GM21423 (cell line): Measurements from ENCODE around the gene MSANTD2.

Experiments
- ATAC-seq: cut with Tn5 transposase; IDR thresholded peaks from one replicate; pipeline ENCODE4 v1.9.1; 2021; ENCODE audit warnings: mild to moderate bottlenecking, moderate library complexity; ENCODE audit not compliant: unreplicated experiment

The MSANTD2 gene

DNA sequence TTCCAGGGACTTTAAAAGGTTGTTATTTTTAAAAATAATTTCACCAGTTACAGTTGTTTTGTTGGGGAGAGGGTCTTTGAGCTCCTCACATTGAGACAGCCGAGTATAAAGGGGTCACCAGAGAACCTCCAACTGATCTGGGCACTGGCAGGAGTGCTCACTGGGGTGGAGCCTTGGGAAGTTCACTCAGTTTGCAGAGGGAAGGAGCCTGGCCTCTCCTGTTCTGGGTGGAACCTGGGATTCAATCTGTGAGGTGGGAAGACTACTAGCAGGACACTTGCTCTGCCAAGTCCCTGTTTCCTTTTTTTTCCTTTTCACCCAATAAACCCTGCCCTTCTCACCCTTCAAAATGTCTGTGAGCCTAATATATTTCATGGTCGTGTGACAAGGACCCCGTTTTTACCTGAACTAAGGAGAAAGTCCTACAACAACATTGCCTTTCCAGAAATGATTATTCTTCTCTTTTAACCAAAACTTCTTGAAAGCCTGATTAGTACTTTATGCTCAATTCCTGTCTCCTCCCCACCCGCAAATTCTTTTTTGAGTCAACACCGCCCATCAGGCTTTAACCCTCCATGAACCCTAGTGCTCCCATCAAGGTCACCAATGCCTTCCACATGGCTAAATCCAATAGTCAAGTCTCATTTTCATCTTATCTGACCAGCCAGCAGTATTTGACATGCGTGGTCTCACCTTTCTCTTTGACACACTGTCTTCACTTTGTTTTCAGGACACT, 22.0 kb upstream of the MSANTD2 start:
- no peak for ATAC-seq

- no peak for ATAC-seq
These were observed 16.8 kb upstream of the MSANTD2 start for GRCh38 chr11:124817036-124817435.

DNA sequence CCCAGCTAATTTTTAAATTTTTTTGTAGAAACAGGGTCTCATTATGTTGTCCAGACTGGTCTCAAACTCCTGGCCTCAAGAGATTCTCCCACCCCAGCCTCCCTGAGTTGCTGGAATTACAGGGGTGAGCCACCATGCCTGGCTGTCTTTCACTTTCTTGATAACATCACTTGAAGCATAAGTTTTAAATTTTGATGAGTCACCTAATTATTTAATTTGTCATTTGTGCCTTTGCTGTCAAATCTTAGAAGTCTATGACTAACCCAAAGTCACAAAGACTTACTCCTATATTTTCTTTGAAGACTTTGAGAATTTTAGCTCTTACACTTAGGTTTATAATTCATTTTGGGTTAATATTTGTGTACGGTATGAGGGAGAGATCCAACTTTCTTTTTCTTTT, 14.5 kb upstream of the MSANTD2 start:
- ATAC-seq = no peak

DNA sequence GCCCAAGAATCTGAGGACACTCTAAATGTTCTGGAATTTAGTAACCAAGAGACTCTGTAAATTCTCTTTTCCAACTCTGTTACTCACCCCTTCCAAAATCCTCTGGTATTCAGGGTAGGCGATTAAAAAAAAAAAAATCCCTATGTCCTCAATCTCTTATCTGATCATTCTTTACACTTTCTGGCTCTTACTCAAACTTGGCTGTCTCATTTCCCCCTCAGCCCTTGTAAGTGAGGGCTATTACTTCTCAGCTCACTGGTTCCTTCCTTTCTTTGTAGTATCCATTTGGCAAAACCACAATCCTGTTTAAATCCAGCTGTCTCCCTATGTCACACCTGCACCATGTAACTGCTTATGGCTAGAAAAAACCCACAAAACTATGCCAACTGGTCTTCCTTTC, 12.7 kb upstream of the MSANTD2 start:
- ATAC-seq = no peak

DNA sequence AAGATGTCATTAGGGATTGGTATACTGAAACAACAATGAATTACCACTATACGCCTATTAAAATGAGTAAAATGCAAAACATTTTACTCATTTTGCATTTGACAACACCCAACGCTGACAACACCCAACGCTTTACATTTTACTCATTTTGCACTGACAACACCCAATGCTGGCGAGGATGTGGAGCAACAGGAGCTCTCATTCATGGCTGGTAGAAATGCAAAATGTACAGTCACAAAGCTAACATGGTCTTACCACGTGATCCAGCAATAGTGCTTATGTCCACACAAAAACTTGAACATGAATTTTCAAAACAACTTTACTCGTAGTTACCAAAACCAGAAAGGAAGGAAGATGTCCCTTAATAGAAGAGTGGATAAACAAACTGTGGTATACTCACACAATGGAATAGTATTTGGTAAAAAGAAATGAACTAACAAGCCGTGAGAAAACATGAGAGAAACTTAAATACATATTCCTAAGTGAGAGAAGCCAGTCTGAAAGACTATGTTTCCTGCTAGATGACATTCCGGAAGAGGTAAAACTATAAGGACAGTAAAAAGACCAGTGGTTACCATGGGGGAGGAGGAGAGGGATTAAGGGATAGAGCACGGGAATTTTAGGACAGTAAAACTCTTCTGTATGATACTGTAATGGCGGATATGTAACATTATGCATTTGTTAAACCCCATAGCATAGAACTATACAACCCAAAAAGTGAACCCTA, 11.4 kb upstream of the MSANTD2 start:
- no peak for ATAC-seq

DNA sequence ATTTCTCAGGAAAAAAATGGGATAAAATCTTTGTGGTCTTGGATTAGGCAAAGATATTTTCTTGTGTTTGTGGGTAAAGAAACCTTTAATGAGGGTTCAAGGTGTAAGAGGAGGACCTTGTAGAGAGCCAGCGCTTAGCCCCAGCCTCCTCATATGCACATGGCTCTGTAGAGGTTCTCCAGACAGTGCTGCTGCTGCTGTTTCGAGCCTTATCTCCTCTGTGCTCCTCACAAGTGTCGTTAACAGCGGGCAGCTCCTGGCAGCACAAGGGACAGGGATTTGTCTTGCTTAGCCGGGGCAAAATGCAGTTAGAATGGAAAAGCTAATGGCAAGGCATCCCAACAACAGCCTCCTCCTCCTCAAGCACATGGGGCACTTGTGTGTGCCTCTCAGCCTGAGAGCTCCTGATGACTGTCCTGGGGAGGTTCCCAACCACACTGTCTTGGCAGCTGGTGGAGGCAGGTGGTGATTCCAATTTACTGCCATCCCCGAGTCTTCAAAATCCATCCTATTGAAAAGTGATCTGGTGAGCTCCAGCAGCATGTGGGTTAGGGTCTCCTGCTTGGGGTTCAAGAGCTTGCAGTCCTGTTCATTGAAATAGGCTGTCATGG, 7.6 kb upstream of the MSANTD2 start:
- ATAC-seq = no peak

DNA sequence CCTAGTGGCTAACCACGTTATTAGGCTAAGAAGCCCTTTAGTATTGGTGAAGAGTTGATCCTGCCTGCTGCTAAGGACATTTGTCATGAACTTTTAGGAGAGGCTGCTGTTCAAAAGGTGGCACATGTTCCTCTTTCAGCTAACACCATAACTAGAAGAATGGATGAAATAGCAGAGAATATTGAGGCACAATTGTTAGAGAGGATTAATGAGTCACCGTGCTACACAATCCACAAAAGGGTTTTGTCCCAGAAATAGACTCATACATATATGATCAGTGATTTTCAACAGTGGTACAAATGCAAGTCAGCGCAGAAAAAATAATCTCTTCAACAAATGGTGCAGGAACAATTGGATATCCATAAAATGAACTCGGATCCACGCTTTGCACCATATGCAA, 7.0 kb upstream of the MSANTD2 start:
- no peak for ATAC-seq

DNA sequence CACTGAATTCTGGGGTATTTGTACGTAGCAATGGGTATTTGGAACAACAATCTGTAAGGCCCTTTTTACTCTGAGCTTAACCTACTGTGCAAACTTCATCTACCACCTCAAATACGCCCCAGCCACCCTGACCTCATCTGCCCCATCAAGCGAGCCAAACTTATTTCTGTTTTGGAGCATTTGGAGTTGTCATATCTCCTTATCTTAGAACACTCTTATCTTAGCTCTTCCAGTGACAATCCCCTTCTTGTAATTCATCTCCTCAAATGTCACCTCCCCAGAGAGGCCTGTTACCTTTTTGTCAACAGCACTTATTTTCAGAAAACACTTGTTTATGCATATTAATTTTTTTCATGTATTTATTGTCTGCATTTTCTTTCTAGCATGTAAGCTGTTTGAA, 4.7 kb upstream of the MSANTD2 start:
- ATAC-seq = no peak

DNA sequence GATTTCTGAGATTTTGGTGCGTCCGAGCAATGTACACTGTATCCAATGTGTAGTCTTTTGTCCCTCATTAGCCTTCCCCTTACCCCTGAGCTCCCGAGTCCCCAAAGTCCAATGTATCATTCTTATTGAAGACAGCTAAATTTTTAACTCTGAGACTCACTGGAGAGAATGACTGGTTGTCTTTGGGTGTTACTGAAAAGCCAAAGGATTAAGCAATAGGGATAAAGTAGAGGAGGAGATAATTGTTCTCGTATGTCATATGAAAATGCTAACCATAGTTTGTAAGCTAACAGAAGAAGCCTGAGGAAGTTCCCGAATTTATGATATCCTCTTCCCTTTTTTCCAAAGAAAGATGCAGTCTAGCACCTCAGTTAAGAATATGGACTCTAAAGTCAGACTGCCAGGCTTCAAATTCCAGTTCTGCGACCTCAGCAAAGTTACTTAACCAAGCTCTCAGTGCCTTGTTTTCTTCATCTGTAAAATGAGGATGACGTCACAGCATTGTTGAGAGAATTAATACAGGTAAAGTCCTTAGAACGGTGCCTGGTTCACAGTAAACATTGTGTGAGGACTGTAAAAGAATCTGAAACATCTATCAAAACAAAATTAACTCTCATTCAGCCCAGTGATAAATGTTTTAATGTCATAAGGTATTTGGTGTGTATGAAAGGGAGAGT, 1.6 kb upstream of the MSANTD2 start:
- ATAC-seq = no peak

DNA sequence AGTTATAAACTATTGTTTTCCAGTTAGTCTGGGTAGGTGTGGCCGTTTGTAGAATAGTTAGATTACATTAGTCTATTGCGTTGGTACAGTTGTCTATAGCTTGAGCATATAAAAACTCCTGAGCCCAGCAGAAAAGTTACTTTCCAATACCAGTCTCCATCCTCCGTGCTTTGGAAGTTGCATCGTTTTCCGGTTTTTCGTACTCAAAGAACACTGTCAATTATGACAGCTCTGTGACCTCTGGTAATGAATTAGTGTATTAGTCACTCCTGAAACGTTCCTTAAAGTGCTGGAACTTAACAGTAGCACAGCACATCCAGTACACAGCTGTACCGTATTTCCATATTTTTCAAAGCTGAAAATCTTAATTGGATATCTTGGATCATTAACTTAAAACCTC, 808 bp upstream of the MSANTD2 start:
- ATAC-seq = no peak

GRCh38 chr11:124799348-124800225, 619 bp downstream of the MSANTD2 start:
- peak; percentile 38 for ATAC-seq

DNA sequence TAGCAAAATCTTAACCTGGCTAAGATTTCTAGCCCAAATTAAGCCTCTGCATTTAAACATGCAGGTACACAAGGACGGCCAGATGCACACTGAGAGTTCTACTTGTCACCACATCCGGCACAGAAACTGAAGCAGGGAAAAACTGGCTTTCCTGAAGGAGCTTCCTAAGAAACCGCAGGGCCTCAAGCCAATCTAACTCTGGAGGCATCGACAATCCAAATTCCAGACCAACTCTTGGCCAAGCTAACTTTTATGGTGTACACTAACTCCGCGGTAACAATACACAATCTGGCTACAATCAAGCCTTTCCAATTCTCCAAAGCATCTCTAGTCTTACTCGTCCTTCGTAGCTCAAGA, 1.2 kb downstream of the MSANTD2 start:
- ATAC-seq = peak; percentile 20

- no peak for ATAC-seq
These were observed 3.9 kb downstream of the MSANTD2 start for GRCh38 chr11:124796312-124796711.

- ATAC-seq = peak; percentile 57
These were observed 6.5 kb downstream of the MSANTD2 start for GRCh38 chr11:124793466-124794278.

DNA sequence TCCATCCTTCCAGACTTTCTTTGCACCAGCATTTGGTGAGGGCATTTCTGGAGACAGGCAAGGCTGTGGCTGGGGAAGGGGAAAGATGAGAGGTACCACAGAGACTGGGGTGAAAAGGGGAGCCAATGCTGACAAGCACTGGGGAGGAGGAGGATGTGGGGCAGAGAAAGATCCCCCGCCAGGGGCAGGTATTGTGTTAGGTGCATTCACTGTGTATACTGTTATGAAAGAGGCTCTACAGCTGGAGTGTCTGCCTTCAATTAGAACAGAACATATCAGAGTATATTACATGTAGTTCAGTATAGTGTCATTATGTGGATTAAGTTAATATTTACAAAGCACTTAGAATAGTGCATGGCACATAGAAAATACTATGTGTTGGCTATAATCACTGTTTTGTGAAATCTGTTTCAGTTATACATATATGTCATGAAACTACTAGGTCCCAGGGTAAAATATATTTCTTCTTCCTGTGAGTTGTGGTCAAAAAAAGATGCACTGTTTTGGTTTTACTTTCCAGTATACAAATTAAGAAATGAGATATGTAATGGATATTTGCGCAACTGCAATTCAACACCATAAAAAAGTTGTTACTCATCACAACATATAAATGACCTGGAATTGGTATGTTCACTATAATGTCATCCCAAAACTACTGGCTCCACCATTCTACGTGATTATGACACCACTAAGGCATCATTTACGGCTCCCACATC, 8.4 kb downstream of the MSANTD2 start:
- peak; percentile 73 for ATAC-seq

DNA sequence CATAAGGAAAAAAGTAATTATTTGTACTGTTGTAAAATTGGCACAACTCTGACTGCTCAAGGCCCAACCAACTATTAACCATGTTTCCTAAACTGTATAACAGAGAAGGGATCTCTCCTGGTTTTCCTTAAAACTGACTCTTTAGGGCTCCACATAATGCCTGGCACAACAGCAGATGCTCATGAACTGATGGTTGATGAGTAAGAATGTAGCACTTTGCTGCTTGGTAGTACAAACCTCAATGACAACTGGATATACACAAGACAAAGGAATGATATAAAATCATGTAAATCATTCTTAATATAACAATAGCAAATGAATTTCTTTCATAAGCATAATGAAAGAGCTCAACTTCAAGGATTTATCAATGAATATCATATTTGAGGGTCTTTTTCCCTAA, 11.7 kb downstream of the MSANTD2 start:
- ATAC-seq = no peak

- no peak for ATAC-seq
These were observed 16.2 kb downstream of the MSANTD2 start for GRCh38 chr11:124784051-124784450.

DNA sequence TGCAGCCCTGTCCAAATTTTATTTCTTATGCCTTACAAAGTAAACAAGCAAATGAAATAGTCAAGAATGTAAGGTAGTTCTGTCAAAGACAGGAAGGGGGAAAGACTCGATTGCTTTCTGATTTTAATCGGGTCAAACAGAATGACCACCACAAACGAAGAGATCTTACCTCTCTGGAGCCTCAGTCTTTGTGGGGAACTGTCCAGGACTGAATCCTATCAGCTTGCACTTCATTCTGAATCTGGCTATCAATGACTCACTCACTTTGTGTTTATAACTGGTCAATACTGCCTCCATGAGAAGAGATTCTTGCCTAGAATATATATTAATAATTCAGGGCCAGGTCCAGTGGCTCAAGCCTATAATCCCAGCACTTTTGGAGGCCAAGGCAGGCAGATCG, 17.2 kb downstream of the MSANTD2 start:
- no peak for ATAC-seq

GRCh38 chr11:124779568-124779967, 20.6 kb downstream of the MSANTD2 start:
- ATAC-seq = no peak
